Colon (tissue), 2 donors: ENCODE results near the gene KRTAP10-12.

Source experiments
- FAIRE-seq: peaks from 2 replicates; lab custom pipeline; 2012; peaks lifted over from hg19 to GRCh38; lab: Jason Lieb, UNC
- donor health status: control.
- donor health status: control.

The KRTAP10-12 gene

DNA sequence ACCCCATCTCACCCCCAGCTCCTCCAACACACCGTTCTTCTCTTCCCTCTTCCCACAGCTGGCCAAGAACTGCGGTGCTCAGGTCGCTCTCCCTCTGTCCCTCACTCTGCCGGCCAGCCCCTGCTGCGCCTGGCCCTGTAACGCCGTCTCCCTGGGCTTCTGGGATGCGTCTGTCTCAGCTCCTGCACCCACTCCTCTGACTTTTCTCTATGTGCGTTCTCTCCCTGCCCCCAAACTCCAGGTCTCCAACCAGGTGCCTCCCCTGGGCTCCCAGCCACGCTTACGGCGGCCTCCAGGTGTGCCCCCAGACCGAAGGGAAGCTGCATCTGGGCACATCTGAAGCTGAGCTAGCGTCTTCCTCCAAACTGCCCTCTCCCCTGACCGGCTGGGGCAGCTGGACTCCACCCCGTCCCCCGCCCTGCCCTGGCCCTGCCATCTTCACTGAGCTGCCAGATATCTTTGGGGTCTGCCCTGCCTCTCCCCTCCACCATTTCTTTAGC lies 2.6 kb downstream of the KRTAP10-12 start:
- no peak for FAIRE-seq

GRCh38 chr21:44700101-44701022 lies 3.4 kb downstream of the KRTAP10-12 start:
- FAIRE-seq = no peak

- no peak for FAIRE-seq
Measured at GRCh38 chr21:44701023-44701400, 4.0 kb downstream of the KRTAP10-12 start.

GRCh38 chr21:44701541-44701940 lies 4.6 kb downstream of the KRTAP10-12 start:
- FAIRE-seq = no peak

- FAIRE-seq = no peak
Measured at GRCh38 chr21:44702111-44702972, 5.4 kb downstream of the KRTAP10-12 start.

- no peak for FAIRE-seq
Measured at GRCh38 chr21:44702973-44703730, 6.2 kb downstream of the KRTAP10-12 start.

DNA sequence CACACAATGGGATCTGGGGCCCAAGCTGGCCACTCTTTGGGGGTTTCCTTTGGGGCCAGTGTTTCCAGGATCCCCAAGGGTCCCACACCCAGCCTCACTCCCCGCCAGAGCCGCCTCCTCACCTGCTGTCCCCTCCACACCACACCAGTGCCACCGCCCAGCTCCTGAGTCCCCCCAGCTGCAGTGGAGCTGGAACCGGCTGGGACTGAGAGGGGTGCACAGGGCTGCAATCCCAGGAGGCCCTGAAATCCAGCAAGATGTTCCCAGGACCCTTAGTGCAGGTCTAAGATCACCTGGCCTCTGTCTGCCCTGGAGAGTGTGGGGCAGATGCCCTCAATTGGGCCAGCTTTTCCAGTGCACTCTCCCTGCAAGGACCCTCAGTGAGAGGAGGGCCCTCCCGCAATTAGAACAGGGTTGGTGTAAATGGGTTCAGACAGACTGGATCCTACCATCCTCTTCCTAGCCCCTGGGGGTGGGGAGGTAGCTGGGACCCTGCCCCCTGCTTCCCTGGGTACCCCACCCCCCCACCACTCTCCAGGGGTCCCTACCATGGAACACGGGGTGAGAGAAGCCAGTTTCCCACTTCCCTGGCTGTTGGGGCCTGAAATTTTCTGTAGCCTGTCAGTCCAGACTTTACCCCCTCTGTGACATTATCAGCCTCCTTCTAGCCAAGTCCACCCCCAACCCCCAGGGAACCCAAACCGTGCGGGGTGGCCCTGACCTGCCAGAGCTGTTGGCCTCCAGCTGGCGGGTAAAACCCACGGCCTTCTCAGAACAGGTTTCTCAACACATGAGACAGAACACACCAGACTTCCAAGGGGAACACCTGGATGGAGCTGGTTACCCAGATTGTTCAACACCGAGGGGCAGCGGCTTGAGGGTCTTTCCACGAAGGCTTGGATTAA lies 7.0 kb downstream of the KRTAP10-12 start:
- FAIRE-seq = no peak

DNA sequence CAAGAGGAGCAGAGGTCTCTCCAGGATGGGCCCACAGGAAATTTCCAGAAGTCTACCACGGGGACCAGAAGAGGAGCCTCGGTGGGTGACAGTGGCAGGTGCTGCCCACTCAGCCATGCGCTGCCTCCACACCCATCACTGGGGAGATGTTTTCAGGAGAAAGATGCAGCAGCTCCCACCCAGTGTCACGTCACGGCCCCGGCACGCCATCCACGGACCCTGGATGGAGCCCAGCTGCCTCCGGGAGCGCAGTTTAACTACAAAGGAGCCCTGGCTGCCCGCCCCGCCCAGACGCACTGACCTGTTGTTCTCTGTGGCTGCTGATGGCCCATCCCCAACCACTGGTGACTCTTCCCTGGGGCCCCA lies 7.6 kb downstream of the KRTAP10-12 start:
- no peak for FAIRE-seq

- FAIRE-seq = no peak
Measured at GRCh38 chr21:44706026-44706705, 9.2 kb downstream of the KRTAP10-12 start.

- FAIRE-seq = no peak
Measured at GRCh38 chr21:44706706-44707581, 10.0 kb downstream of the KRTAP10-12 start.

- FAIRE-seq = no peak
Measured at GRCh38 chr21:44708213-44708865, 11.4 kb downstream of the KRTAP10-12 start.

DNA sequence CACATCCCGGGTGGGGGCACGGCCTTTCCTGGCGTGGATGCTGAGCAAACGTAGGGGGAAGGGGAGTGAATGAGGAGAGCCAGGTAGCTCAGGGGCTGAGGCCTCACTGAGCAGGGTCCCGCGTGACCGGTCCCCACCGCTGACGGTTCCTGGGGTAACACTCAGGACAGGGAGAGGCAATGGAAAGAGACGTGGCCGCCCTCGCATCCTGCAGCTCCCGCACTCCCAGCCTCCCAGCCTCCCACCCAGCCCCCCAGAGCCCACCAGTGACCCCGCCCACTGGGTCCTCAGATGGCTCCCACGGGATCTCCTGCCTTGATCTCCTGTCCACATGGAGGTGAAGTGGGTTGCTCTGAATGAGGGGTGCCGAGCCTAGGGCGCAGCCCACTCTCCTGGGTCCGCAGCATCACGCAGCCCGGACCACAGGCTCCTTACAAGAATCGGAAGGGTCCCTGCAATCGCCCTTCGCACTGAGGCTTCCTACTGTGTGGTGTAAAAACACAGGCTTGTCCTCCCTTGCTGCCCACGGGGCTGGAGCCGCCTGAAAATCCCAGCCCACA lies 12.0 kb downstream of the KRTAP10-12 start:
- no peak for FAIRE-seq

DNA sequence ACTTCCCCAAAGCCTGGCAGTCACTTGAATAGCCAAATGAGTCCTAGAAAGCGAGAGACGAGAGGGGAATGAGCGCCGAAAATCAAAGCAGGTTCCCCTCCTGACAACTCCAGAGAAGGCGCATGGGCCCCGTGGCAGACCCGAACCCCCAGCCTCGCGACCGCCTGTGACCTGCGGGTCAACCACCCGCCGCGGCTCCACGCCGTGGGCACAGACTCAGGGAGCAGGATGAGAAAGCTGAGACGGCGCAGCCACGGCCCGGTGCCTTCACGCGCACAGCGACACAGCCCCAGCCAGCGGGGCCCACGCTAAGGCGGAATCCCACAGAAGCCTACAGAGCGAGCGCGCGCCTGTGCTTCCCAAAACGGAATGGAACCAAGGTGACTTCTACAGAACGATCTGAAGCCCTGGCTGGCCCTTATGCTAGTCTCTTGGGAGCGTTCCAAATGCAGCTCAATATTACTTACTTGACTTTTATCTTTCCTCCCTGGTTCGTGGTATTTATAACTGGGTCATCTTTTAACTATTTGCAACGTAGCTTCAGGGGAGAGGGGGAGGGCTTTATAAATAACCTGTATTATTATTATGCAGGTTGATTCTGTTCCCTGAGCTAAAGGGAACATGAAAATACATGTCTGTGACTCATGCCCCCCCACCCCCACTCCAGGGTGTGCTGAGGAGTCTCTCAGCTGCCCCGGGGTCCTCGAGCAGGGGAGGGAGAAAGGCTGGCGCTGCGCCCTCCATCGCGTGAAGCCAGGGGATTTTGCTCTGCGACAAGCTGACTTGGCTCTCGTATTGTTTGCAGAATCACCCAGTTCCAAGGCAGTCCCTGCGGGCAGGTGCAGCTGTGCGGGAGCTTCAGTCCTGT lies 12.7 kb downstream of the KRTAP10-12 start:
- FAIRE-seq = no peak

DNA sequence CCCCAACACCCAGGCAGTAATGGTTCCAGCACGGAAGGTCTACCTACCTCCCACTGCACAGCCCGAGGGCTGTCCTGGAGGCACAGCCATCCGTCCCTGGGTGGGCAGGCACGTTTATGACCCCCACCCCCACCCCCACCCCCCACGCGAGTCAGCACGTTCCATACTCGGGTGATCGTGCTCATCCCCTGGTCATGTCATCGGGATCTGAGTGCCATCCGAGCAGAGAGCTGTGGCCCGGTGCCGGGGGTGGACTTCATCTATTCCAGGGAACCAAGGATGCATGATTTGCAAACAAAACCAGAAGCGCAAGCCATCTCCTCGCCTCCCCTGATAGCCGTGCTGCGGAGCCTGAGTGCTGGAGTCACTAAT lies 13.3 kb downstream of the KRTAP10-12 start:
- FAIRE-seq = no peak

- FAIRE-seq = no peak
Measured at GRCh38 chr21:44710756-44711326, 13.9 kb downstream of the KRTAP10-12 start.

GRCh38 chr21:44711327-44712202 lies 14.6 kb downstream of the KRTAP10-12 start, which contains the start of gene TSPEAR:
TSS of gene TSPEAR (minus strand) at chr21:44711572. CDS start at chr21:44711514, 58 bp downstream.
- no peak for FAIRE-seq
